HG03064 (cell line): ENCODE results near the gene MEGF6.

Experiments
- ATAC-seq: cut with Tn5 transposase; IDR thresholded peaks from one replicate; pipeline ENCODE4 v1.9.1; 2021; ENCODE audit warnings: low read depth; ENCODE audit not compliant: unreplicated experiment

The MEGF6 gene

DNA sequence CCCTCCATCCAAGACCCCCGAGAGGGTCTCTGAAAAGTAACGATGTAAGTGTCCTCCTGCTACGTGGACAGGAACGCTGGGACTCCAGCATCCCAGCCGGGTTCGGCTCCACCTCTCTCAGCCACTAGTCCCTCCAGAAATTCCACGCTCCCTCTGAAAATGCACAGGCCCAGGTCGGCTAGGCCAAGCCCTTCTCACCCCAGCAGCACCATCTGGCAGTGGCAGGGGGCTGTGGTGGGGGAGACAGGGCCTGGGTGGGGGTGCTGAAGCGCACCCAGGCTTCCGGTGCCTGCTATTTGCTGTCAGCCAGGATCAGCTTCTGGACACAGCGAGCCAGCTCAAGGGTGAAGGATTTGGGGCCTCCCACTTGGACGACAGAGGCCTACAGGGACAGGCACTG, 83.5 kb downstream of the MEGF6 start:
- no peak for ATAC-seq

DNA sequence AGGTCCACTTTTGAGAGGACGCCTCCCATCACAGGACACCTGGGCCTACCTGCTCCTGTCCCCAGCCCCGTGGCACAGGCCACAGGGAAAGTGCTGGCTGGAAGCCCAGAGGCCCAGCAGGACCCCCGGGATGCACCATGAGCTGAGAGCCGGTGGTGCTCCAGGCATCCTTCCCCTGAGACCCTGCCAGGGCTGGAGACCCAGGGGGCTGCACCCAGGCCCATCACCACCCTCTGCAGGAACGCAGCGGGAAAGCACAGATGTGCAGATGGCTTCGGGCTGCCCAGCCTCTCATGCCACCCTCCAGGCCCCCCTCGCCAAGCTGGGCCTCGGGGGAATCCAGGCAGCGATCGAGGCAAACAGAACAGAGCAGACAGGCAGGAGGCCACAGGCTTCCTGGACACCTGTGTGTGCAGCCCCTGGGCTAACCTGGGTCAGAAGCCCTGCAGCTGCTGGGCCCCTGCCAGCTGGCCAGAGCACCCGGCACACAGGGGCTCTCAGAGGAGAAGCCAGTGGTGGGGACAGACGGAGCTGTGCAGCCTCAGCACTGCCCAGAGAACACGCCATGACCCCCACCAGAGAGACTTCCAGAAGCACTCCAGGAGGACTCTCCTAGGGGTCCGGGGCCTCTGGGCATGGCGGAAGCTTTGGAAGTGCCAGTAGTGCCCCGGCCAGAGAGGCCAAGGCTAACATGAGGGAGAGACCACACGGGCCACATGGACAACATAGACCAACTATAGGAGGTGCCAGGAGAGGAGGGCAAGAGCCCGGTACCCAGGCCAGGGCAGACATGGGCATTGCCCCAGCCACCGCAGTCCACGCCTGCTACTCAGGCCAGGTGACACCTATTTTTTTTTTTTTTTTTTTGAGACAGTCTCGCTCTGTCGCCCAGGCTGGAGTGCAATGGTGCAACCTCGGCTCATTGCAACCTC, 85.5 kb downstream of the MEGF6 start:
- ATAC-seq = no peak

DNA sequence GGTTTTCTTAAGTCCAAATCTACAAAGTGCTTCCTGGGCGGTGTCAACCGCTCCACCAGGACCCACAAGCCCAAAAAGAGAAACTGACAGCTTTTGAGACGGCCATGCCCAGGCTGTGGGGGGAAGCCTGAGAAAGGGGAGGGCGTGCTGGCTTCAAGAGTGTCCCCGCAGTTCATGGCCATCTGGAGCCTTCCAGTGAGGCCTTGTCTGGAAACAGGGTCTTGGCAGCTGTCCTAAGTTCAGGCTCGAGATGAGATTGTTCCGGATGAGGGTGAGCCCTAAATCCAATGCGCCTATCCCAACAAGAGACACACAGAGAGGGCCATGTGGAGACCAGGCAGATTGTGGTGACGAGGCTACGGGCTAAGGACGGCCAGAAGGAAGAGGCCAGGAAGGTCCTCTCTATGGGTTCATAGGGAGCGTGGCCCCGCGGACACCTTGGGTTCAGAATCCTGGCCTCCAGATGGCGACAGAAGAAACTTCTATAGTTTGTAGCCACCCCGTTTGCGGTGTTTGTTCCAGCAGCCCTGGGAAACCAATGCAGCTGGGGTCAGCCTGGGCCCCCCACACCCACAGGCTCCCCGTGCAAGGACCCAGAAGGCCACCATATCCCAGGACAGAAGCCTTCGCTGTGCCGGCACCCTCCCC, 86.6 kb downstream of the MEGF6 start:
- ATAC-seq = no peak

DNA sequence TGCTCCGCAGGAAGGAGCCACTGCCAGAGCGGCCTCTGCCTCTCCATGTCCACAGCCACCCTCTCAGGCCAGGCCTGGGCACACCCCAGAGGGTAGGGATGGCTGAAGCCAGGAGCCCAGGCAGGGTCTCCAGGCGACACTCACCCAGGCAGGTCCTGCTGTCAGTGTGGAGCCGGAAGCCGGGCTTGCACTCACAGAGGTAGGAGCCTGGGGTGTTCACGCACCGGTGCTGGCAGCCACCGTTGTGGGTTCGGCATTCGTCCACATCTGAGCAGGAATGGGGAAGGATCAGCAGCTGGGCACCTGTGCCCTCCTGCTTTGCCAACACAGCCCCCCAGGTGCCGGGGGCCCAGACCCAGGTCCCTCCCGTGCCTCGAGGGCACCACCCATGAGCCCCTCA, 87.3 kb downstream of the MEGF6 start:
- no peak for ATAC-seq

DNA sequence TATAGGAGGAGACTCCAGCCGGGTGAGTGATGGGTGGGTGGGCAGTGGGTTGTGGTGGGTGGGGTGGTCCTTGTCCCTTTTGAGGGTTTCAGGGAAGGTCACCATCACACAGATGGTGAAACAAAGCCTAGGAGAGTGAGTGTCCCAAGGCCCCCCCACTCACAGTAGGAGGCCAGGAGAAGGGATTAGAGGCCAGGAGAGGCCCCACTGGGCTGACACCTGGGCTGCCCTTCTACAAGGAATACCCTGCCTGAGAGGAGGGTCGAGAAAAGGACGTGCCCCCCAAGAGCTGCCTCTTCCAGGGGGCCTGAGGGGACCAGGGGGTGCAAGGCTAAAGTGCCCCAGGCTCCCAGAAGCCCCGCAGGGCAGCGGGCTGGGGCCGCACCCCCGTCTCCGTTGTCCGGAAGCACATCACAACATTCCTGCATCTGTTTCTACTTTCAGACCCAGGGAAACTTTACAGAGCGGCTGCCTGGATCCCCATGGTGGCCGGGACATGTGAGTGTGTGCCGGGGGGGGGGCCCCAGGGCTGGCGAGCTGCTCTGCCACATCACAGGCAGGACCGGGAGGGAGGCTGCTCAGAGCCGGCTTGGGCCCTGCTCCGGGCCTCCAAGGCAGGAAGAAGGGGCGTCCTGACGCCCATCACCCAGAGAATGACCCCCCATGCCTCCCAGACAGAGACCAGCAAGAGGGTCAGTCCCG, 88.6 kb downstream of the MEGF6 start:
- no peak for ATAC-seq

DNA sequence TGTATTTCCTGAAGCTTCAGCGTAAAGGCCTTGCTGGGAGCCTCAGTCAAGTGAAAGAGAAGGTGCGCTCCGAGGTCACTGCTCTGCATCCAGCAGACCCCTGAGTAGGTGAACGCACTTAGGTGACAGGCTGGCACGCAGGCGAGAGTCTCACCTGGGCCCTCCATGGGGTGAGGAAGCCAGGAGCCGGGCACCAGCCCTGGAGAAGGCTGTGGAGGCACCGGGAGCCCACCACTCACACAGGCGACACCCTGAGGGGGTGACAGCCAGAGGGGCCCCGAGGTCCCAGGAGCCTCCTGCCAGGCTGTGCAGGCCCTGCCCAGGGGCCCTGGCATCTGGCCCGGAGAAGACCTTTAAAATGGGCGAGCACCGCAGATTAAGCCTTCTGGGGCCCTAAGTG, 89.2 kb downstream of the MEGF6 start:
- no peak for ATAC-seq

DNA sequence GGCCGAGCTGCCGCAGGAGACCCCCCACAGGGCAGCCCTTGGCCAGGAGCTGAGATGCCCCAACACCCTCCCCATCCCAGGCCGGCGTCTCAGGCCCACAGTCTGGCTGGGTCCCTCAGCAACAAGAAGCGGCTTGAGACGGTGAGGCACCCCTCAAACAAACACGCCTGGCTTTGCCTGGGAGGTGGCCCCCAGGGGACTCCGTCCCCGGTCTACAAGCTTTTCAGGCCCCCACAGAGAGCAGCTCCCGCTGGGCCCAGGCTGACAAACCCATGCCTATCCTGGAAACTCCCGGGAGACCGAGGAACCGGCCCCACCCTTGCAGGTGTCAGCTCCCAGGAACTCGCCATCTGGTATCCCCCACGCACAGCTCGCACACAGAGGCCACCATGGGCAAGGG, 89.9 kb downstream of the MEGF6 start:
- ATAC-seq = no peak

DNA sequence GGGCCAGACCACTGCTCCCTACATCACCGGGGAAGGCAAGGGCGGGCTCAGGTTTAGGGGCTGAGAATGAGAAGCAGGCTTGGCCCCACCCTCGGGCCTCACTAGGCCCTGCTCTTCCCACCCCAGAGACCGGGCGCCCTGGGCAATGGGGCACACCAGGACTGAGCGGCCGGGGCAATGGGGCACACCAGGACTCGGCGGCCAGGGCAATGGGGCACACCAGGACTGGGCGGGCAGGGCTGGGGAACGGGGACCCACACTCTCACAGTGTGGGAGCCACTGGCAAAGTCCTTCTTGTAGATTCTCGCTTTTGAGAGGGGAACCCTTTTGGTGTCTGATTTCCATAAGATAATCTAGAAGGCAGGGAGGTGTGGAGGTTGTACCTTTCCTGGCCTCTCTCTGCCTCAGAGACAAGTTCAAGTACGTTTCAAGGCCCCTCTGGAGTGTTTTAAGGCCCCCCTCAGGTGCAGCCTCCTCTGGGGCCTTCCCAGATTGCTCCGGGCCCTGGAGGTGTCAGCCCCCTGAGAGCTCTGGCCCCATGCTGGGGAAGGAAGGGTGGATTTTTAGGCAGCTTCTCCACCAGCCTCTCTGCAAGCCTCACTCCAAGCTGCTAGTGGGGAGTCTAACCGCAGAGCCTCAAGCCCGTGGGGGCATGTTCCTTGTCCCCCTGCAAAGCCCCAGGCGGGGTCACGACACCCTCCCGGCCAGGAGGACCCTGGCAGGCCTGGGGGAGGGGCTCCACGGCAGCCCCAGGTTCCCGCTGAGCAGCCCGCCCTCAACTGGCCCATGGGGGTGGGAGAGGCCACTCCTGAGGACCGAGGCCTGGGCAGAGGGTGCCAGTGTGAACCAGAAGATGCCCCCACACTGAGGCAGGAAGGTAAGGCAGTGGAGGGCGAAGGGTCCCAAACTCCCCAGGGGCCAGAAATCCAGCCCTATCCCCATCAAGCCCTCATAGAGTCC, 90.6 kb downstream of the MEGF6 start:
- ATAC-seq = no peak

DNA sequence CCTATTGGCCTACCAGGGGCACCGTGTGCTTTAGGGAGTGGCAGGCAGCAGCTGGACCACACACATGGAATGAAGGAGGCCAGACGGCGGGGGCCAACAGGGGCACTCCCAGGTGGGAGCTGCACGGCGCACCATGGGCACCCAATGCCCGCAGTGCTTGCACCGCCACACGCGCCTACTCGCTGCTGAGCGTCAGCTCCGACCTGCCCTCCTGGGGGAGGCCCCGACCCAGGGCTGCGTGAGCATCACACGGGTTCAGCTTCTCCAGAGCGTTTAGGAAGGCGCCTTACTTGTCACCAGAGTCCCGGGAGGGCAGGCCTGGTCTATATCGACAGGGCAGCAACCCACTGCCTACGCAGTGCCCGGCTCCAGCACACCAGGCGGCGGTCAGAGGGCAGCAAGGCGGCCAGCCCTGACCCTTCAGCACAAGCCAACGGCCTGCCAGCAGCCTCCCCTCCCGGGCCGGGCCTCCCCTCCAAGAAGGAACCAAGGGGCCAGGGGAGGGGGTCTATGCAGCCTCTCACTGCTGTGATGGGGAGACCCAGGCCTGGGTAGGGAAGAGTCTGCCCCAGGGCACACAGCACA, 91.9 kb downstream of the MEGF6 start:
- no peak for ATAC-seq

DNA sequence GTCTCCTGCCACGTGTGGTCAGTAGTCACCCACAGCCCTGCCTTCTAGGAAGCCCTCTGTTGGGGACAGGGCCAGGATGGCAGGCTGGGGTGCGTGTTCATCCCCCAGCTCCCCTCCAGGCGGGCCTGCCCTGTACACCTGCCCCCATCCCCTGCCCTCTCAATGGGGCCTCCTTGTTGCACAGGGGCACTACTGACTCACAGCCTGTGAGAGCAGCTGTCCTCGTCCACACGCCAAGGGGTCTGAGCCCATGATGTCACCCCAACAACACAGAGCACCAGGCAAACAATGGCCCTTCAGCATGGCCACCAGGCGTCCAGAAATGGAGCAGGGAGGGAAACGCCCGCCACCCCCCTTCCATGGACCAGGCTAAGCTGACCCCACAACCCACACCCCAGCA, 92.6 kb downstream of the MEGF6 start:
- no peak for ATAC-seq

DNA sequence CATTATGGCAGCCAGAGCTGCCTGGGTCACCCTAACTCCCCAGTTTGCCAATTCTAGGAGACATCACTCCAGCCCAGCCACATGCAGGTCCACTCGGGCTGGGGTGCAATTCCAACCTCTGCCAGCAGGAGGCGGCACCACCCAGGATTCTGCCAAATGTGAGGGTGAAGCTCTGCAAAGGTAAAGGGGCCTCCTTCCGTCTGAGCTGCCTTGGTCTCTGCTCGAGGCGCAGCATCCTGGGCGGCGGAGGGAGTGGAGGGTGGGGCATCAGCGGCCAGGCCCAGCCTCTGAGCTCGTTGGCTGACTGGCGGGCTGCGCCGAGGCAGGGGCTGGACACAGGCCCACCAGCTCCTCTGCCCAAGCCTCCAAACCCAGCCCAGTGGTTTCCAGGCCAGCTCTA, 93.1 kb downstream of the MEGF6 start:
- ATAC-seq = no peak

DNA sequence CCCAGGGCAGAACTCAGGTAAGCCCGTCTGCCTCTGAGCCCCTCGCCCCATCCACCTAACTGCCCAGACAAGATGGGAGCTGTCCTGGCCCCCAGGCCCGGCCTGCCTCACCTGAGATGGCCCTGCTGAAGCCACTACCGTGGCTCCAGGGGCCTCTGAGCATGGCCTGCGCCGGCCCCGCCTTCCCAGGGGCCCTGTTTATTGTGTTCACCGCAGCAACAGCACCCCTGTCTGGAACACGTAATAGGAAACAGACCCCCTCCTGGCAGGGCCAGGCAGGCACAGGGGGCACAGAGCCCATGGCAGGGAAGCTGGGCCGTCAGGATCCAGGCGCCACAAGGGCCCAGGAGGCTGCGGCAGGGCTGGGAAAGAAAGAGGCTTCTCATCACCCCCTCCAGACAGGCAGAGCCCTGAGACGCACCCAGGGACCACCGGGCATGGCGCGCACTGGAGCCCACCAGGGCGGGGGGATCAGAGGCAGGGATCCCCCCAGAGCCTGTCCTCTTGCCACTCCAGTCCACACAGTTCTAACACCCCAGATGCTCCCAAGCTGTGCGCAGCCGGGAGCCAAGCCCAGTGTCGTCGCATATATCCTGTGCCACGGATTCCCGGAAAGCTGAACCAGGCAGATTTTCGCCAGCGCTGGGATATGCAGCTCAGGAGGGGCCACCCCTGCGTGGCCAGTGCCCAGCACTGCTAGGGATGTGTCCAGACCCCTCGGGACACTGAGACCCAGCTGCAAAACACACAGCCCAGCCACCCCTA, 94.2 kb downstream of the MEGF6 start:
- ATAC-seq = no peak

DNA sequence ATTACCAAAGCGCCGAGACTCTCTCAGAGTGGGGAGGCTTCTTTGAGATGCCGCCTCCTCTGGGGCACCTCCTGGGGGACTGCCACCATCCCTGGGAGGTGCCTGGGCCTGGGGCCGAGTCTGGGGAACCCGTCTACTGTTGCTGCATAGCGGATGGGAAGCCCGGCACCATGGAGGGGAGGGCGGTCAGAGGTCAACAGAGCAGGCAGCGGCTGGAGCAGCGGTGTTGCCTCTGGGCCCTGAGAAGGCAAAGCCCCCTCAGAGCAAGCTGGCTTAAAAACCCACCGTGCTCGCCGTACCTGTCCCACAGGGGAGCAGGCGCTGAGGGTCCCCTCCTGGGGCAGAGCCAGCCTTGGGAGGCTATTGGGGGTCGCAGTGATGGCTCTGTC, 94.8 kb downstream of the MEGF6 start:
- ATAC-seq = no peak

DNA sequence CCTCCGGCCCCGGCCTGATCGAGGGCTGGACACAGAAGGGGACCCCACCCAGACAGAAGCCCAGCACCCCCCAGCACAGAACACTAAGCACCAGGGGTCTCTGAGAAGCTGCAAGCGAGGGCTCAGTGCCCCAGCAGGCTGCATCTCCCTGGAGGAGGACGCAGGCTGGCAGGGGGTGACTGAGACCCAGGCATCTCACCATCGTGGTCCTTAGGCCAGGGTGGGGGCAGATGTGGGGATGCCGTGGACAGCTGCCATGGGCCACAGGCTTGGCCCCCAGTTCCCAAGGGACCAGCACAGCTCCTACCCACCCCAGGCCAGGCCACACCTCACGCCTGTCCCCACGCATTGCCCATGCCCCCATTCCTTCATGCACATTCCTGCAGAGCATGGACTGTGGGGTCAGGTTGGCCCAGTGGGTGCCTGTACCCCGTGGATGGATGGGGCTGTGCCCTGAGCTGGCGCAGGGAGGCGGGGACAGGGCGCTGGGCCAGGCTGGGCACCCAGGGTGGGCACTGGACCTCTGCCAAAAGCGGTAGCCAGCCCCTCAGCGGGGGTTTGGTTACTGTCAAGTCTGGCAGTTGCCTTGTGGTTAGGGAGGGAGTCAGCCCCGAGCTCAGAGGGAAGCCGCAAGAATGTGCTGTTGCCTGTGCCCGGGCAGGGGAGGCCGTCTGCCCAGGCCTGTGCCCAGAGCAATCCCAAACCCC, 95.4 kb downstream of the MEGF6 start:
- no peak for ATAC-seq

DNA sequence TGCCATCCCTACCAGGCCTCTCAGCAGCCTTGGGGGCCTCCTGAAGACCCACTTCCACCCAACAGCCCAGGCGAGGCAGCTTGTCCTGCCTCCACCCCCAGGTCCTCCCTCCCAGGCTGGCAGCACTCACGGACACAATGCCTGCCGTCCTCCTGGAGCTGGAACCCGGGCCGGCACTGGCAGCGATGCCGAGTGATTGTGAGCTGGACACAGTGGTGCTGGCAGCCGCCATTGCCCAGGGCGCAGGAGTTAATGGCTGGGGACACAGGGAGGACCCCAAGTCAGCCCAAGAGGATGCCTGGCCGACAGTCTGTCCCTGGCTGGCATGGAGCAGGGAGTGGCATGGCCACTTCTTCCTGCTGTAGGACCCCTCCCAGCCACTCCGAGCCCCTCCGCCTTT, 96.0 kb downstream of the MEGF6 start:
- no peak for ATAC-seq

DNA sequence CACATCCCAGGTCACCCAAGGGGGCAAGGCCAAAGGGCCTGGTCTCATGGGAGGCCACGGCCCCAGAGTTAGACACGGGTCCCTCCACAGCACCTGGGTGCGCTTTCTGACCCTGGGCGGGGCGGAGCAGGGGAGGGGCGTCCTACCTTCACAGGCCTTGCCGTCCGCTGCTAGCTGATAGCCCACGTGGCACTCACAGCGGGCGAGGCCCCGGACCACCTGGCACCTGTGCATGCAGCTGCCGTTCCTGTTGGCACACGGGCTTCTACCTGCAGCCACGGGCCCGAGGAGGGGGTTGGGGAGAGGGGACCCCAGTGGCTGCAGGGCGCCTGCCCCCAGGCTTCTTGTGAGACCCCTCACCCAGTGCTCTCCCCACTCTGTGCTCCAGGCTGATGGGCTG, 96.9 kb downstream of the MEGF6 start:
- no peak for ATAC-seq

DNA sequence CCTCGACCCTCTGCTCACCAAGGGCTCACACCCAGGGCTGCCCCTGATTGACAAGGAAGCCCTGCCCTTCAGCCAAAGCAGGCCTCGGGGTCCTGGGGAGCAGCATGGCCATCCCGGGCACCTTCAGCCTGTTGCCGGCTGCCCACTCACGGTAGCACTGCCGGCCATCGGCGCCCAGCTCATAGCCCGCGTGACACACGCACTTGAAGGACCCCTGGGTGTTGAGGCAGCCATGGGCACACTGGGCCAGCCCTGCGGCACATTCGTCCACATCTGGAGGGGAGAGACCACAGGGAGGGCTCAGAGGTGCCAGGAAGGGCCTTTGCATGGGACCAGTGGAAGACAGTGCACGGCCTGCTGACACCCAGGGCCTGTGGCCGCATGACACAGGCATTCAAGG, 99.5 kb downstream of the MEGF6 start:
- ATAC-seq = no peak

DNA sequence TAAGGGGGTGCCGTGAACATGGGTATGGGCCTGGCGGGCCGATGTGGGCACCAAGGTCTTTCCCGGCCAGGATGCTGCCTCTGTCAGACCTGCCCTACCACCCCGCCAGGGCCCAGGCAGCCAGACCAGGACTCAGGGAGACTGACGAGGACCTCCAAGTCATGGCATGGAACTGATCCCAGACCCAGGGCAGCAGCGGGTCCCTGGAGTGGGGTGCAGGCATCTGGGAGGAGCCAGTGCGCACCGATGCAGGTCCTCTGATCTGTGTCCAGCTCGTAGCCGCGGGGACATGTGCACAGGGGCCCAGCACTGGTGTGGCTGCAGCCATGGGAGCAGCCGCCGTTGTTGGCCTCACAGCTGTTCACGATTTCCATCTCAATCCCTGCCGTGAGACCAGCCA, 100.0 kb downstream of the MEGF6 start:
- no peak for ATAC-seq

DNA sequence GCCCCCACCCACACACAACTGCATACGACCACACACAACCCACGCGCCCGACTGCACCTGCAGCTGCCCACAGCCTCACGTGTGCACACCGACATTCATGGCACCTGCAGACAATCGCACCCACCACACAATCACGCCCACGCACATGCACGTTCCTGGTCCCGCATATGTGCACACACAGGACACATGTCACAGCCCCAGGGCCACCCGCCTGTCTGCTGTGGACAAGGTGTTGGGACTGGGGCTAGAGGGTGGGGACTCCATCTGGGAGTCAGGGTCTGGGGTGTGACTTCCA, 100.4 kb downstream of the MEGF6 start:
- ATAC-seq = no peak
